GM19395 (cell line): ENCODE measurements around the gene TSPAN4.

ENCODE experiments used
- ATAC-seq: cut with Tn5 transposase; IDR thresholded peaks from one replicate; pipeline ENCODE4 v1.9.1; 2021; ENCODE audit warnings: mild to moderate bottlenecking, moderate library complexity; ENCODE audit not compliant: unreplicated experiment

Gene TSPAN4

DNA sequence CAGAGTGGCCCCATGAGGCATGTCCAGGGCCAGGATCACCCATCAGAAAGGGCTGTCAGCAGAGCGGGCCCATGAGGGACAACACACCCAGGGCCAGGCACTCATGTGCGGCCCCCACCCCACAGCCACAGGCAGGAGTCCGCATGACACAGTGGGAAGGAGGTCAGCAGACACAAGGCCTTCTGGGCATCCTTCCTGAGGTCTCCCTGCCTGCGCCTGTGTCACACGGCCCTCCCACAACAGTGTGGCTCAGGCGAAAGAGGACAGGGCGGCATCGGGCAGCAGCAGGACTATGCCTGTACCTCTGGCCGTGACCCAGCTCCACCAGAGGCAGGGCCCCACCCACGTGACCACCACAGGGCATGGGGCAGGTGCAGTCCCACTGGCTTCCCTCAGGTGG is 40.9 kb downstream of the TSPAN4 start:
- no peak for ATAC-seq

DNA sequence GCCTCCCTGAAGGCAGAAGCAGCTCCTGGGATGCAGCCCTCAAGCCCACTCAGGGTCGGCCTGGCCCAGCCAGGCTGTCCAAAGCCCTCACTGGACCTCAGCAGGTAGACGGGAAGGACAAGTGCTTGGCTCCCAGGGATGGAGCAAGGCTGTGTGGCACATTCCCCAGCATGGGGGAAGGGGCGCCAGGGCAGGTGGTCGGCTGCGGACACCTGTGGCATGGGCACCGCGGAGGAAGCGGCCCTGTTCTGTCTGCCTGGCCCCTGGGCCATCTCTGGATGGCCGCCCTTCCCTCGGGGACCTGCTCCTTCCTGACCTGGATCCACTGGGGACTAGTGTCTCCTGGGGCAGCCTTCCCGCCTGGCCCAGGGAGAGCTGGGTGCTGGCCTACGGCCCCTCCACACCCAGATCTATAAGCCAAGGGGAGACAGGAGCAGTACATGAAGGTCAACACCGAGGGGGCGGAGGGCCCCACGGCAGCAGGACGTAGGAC is 42.0 kb downstream of the TSPAN4 start:
- ATAC-seq = no peak

DNA sequence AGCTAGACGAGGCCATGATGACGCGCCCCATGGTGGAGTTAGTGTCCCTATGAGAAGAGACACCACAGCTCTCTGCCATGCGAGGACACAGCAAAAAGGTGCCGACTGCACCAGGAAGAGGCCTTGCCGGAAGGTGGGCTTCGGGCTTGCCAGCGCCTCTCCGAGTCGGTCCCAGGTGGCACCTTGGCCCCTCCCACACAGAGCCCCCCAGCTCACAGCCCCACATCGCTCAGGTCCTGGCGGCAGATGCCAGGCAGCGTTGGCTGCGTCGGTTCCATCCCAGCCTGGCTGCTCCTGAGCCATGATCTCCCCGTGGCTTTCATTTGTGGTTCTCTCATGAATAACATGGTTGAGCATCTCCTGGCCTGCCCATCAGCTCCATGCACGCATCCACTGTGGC is 43.9 kb downstream of the TSPAN4 start:
- no peak for ATAC-seq

DNA sequence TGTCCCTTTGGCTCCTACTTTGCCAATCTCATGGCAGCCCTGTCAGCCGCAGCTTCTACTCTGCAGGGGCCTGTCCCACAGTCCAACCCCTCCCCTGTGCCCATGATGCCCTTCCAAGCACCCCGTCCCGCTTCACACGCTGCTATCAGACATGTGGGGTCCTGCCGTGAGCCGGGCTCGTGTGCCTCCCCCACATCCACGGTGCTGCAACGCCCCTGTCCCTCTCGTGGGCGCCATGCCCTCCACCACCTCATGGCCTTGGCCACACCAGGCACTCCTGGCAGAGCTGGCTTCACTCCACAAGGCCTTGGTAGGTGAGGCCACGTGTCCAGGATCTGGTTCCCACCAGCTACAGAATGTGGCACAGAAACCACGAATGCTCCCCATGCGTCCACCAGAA is 44.9 kb downstream of the TSPAN4 start:
- no peak for ATAC-seq

DNA sequence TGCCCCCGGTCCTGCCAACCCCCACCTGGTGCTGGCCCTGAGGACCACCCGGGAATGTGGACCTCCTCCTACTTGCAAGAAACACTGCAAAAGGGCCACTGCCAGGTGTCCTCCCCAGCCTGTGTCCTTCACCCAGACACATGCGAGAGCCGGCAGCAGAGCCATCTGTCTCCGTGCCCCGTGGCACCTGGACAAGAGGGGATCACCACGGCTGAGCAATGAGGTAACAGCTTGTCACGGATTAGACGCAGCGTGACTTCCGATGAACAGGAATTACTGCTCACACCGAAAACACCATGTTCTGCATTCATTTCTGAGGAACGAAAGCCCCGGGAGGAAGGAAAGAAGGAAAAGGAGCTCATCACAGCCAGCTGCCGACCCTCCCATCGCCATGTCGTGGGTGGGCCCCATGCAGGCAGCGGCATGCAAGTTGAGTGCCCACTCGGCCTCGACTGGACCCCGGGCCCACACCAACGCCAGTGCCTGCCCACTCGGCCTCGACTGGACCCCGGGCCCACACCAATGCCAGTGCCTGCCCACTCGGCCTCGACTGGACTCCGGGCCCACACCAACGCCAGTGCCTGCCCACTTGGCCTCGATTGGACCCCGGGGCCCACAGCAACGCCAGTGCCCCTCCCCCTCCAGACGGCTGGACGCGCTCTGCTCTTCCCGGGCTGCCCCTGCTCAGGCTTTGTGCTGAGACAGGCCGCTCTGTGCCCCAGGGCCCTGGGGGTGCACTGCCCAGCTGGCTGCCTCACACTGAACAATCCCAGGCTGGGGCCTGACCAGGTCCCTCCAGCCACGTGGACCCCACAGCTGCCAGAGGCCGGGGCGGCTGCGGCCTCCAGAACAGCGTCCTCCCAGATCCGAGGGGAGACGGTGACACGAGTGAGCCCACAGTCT is 45.9 kb downstream of the TSPAN4 start:
- ATAC-seq = no peak

DNA sequence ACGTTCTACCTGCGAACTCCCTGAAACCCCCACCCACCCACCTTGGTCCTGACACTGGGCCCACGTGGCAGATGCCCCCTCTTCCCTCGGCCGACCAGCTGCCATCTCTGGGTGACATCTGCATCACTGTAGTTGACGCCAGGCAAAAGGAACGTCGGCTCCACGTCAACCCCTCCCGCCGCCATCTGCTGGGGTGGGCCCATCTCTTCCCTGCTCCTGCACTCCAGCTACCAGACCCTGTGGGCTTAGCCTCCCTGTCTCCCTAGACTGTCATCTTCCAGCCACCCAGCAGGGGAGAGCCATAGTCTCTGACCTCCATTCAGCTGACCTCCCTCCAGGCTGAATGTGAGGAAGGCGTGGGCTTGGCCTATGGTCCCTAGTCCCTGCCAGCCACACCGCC is 46.6 kb downstream of the TSPAN4 start:
- no peak for ATAC-seq

DNA sequence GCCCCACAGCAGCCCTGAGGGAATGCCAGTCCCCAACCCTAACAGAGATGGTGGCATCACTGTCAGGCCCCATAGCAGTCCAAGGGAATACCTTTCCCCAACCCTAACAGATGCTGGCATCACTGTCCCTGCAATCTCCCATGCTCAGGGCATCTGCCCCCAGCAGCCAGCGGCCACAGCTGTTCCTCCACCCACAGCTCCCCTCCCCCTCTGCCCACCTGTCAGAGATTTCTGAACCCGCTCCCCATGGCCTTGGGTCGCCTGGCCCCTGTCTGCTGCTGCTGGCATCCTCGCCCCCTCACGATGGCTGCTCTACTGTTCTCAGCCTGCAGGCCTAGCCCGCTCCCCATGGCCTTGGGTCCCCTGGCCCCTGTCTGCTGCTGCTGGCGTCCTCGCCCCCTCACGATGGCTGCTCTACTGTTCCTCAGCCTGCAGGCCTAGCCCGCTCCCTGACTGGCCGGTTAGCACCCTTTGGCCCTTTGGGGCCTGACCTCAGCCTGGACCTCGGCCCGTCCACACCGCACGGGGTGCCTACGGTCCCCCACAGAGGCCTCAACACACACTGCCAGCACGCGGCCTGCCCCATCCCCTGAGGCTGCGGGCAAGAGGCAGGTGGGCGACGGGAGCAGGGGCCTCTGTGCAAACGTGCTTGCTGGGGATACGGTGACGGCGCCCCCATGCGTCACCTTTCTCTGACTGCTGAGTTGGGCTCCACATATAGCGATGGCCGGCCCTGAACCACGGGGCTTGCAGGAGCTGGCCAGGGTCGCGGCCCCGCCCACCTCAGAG is 47.2 kb downstream of the TSPAN4 start:
- ATAC-seq = no peak

DNA sequence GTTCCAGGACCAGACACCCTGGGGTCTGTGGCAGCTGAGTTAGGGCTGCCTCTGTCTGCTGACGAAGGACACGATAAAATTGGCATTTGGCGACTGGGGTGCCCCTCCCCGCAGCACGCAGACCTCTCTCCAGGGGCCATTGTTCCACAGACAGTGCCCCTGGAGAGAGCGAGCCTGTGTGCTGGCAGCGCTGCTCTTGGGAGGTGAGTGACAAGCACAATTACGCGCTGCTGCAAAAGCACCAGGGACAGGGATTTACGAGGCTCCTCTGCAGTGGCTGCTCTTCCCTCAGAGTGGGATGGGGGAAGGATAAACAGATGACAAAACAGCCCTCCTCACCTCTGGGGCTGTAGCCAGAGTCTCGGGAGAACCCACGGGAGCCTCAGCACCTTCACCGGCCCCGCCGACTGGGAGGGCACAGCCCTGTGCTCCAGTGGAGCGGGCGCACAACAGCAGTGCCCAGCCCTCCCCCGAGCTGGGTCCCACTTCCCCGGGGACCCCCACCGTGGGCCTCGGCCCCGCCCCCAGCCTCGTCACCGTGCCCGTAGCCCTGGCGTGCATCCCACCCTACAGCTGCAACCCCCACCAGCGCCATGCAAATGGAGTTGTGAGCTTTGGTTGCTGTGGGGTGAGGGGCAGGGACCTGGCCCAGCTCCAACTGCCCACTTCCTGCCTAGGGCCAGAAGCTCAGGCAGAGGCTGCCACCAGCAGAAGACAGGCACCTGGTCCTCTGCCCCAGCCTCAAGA is 48.3 kb downstream of the TSPAN4 start:
- no peak for ATAC-seq

DNA sequence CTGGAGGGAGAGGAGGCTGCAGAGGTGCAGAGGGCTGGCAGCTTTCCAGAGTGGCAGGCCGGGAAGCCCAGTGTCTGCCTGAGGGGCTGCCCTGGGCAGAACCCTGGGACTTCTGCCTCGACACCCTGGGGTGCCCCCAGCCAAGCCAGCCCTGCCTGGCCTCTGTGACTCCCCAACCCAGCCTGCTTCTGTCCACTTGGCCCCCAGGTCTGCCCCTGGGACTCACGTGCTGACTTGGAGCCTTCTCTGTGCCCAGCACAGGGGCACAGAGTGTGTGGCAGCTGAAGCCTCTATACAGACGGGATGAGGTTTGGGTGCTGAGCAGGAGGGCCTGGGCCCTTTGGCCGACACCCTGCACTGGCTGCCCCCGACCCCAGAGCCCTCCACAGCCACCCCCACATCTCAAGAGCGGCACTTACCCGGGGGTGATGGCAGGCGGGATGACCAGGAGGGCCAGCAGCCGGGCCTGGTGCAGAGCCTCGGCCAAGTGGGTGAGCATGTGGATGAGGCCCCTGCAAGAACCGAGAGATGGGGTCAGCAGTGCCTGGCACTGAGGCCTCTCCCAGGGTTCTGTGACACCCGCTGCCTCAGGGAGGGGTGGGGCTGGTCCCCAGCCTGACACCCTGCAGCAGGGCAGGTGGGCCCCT is 50.5 kb downstream of the TSPAN4 start:
- no peak for ATAC-seq

DNA sequence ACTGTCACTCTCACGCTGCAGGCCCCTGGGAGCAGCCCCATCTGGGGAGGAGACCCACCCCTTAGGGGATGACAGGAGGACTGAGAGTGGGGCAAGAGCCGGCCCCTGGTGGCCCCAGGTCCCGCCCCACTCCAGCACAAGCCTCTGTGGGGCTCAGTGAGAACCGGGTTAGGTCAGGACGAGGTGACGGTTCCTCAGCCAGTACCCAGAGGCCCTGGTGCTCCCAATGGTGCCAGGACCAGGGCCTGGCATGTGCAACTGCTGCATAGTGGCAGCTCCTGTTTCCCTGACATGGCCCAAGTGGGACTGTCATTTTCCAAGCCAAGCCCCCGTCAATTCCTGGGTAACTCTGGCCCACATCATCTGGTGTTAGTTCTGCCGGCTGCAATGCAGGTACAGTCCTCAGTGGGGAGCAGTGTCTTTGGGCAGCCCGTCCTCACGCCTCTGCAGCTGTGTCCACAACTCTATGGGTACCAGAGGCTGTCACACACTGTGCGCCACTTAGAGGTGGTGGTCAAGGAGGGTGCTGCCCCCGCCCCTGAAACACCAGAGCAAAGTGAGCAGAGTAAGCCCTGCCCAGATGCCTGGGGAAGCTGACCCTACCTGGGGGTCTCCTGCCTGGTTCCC is 52.0 kb downstream of the TSPAN4 start:
- ATAC-seq = no peak

DNA sequence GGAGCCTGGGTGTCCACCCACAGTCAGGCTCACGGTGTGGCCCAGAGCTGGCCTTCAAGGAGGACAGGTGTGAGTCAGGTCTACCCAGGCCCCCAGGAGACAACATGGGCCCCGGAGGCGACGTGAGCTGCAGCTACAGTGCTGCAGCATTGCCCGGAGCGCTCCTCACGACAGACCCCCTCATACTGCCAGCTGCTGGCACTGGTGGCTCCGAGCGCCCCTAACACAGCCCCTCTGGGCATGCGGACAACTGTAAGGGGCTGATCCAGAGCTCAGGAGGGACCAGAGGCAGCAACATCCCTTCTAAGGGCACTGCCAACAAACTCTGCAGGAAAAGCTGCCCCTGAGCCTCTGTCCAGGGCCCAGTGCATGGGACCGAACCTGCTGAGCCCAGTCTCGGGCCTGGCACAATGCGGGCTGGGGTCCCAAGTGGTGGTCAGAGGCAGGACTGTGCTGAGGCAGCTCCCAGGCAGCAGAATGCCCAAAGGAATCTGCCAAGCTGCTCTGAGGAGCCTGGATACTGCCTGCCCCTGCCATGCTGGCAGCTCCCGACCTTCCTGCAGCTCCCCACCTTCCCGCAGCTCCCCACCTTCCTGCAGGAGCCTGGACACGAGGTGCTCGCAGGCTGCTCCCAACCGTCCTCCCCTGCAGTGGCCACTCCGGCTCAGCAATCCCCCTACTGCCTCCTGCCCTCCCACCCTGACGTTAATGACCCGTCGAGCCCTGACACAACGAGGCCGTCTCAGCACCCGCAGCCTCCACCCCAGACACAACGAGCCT is 52.9 kb downstream of the TSPAN4 start:
- ATAC-seq = no peak

DNA sequence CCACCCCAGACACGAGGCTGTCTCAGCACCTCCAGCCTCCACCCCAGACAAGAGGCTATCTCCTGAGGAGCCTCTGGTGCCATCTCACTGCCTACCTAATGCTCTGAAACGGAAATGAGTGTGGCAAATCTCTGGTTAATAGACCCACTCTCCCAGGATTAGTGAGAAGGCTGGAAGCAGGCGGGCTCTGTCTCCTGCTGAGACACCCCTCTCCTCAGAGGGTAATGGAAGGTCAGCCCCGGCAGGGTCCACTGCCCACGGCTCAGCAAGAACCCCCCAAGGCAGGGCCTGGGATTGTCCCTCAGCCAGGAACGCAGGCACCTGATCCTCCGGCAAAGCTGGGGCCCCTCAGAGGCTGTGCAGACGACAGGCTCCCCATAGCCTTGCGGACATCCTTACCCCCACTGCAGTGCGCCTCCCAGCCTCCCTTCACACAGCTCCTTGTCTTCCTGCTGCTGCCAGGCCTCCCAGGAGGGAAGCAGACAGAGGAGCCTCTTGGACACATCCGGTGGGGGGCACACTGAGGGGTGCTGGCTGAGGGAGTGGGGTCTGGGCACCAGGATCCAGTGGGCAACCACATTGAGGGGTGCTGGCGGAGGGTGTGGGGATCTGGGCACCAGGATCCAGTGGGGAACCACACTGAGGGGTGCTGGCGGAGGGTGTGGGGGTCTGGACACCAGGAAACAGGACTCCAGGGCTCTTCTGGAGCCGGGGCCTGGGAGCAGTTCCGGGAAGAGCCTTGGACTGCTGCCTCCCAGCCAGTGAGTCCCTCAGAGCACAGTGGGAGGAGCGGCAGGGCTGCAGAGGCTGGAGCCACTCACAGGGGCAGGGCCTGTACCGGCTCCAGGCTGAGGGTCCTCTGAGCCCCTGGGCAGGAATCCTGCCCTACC is 54.8 kb downstream of the TSPAN4 start:
- no peak for ATAC-seq

DNA sequence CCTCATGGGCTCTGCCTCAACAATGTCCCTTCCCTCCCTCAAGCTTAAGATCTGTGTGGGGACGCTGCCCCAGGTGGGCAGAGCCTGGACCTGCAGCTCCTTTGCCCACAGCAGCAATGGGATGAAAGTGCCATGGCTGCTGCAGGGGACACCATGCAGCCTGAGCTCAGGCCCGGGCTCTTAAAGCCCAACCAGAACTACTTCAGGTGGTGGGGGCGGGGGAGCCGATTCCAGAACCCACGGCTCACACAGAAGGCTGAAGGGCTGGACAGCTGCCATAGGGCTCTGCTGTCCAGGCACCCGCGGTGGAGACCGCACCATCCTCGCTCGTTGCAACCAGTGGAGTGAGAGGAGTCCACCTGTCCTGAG is 55.5 kb downstream of the TSPAN4 start:
- ATAC-seq = no peak

DNA sequence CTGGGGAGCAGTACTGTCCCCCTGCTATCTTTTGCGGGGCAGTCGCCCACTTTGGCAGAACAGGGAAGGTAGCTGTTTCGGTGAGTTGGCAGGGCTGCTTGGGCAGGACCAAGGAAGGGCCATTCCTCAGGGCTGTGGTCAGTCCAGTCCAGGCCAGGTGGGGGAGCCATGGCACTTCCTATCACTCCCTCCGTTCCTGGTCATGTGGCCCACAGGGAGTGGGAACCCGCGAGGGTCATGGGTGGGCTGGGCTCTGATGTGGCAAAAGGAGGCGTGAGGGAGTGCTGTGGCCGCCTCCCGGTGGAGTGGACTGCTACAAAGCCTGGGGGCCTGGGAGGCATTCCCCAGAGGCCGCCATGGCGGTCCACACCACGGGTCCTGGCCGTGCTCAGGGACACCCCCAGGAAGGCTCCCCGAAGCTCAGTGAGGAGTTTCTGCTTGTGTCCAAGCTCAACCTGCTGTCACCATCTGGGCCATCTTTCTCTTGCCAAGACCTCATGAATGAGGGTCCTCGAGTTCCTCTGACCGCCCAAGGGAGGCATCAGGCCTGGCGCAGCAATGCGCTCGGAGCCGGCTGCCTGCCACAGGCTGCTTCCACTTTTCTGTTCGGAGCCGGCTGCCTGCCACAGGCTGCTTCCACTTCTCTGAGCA is 56.0 kb downstream of the TSPAN4 start:
- ATAC-seq = no peak

DNA sequence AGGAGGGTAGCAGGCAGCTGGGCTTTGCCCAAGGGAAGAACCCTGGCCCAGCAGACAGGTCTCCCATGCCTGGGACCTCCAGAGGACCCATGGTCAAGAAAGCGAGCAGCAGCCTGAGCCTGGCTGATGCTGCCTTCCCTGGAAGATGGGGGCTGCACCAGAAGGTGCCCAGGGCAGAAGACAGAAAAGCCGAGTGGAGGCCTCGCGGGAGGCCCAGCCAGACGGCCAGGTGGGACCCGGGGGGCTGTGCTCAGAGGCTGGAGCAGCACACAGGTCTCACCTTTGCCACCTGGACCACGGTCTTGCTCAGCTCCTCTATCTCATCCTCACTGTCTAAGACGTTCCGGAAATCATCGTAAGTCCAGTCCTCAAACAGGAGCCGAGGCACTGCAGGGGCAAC is 57.1 kb downstream of the TSPAN4 start:
- no peak for ATAC-seq

DNA sequence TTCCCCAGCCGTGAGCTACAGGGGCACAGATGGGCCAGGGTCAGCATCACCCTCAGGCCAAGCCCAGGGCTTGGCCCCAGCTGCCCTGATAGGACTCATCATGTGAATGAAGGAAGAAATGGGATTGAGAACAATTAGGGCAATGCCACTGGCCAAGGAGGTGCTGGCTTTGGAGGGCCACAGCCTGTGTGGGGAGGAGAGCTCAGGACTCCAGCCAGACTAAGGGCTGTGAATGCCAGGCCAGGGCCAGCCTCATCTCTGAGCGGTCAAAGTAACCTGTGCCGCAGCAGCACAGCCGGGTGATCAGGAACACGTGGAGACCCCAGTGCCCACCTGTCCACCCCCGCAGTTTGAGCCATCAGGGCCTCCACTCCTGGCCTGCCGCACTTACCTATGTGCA is 57.9 kb downstream of the TSPAN4 start:
- ATAC-seq = no peak

DNA sequence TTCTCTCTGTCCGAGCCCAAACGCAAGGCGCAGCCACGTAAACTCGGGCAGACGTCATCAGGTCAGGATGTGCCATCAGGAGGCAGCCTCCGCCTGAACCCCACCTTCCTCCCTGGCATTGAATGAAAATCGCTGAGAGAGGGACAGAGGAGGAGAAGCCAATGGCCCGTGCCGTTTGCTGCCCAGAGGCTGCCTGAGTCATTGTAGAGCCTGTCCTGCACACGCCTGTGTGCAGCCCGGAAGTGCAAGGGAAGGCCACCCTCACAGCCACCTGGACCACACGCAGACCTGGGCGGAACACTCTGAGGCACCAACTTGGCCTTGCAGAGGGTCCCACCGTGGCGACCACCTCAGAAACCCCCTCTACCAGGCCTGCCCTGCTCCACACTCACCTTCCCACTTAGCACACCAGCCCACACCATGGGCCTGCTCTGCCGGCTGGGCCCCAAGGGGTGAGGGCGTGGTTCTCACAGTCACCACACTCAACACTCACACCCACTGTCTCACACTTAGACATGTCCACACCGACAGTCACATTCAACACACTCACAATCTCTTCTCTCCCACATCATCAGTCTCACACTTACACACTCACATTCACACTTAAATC is 58.9 kb downstream of the TSPAN4 start:
- ATAC-seq = no peak

DNA sequence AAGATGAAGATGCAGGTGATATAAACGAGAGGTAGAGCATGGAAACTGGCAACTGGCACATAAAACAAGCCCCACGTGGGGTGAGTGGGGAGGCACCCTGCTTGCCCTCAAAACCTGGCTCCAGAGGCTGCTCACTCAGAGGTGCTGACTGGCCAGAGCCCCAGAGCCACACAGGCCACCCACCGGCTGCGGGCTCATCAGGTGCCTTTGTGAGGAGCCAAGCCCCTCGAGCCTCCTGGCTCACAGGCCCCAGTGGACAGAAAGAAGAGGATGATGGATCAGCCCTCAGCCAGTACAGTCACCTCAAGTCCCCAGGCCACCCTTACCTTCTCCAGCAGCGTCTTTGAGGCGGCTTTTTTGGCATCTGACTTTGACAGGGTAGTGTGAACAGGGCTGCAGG is 61.7 kb downstream of the TSPAN4 start:
- no peak for ATAC-seq
